ENCODE results near the gene HIBCH. TPM values are rescaled to one million over a fixed set of nuclear protein-coding genes. Genes with fewer than 3 reads are reported as not detected.

HIBCH gene
- total RNA-seq, 3 donors from 2014 or later (not counting 1 experiment from before 2014, with no cell fraction given), result 19.3 to 31.4 (median 21.6) TPM

DNA sequence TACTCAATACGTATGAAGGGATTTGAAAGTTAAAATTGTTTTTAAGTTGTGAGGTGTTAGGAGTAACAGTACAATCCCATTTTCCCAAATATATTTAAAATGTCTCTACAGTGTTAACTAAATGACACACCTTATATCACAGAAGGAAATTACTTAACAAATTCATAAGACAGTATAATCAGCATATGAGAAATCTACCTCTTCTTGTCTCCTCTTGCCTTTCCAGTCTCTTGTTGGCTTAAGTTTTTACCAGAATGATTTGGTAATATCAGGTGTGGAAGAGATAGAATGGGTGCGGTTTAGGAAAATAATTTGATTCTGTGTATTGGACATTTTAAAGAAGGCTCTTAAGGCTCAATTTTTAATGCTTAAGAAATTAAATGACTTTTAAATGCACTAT lies 14.3 kb upstream of the HIBCH start:
- no CpG with 5 or more reads among the region's 2 CpGs for WGBS (ENCODE audit: insufficient coverage)

DNA sequence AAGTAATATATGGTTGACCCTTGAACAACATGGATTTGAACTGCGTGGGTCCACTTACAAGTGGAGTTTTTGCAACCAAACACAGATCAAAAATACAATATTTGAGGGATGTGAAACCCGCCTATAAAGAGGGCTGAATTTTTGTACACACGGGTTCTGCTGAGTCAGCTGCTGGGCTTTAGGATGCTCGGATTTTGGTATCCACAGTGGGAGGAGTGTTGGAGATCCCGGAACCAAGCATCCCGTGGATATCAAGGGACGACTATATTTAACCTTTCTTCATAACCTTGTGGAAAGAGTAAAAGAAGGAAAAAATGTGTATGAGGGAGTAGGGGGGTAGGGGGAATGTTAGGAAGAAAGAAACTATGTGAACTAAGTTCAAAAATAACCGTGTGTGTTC lies 13.8 kb upstream of the HIBCH start:
- no peak overlapping the region for H3K27ac ChIP-seq (ENCODE audit: low read length)
- Mint-ChIP-seq H3K36me3 (no peaks in the 10 kb centered on the region), H3K4me3 (no peak overlapping the region), H3K4me1 (no peaks in the 10 kb centered on the region), H3K27ac (no peak overlapping the region), H3K9me3 (no peaks in the 10 kb centered on the region), H3K27me3 (ENCODE audit: low read depth in 2 of 2) (peaks cover 28 to 35% of the 10 kb centered on the region in 2 donors)
- ATAC-seq (no peak), DNase-seq (no peak)
- no peaks in the 10 kb centered on the region for H3K27me3 ChIP-seq (ENCODE audit: control insufficient read depth, insufficient read depth, low read length)
- no peaks in the 10 kb centered on the region for H3K36me3 ChIP-seq (ENCODE audit: control insufficient read depth, insufficient read depth, low read length)
- no peak overlapping the region for H3K4me3 ChIP-seq (ENCODE audit: low read length)
- TF ChIP-seq, protein P1, sequence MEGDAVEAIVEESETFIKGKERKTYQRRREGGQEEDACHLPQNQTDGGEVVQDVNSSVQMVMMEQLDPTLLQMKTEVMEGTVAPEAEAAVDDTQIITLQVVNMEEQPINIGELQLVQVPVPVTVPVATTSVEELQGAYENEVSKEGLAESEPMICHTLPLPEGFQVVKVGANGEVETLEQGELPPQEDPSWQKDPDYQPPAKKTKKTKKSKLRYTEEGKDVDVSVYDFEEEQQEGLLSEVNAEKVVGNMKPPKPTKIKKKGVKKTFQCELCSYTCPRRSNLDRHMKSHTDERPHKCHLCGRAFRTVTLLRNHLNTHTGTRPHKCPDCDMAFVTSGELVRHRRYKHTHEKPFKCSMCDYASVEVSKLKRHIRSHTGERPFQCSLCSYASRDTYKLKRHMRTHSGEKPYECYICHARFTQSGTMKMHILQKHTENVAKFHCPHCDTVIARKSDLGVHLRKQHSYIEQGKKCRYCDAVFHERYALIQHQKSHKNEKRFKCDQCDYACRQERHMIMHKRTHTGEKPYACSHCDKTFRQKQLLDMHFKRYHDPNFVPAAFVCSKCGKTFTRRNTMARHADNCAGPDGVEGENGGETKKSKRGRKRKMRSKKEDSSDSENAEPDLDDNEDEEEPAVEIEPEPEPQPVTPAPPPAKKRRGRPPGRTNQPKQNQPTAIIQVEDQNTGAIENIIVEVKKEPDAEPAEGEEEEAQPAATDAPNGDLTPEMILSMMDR (IDR thresholded peaks at IDR 0.05), result no peak
- no peaks in the 10 kb centered on the region for H3K9me3 ChIP-seq (ENCODE audit: control insufficient read depth, insufficient read depth, low read length)
- intact Hi-C loops (cut with micrococcal nuclease), result no loop called here
- WGBS (ENCODE audit: insufficient coverage), result 86% methylated on average over 6 of the region's 8 CpGs
- H3K4me1 ChIP-seq (ENCODE audit: control insufficient read depth, insufficient read depth, low read length), result no peaks in the 10 kb centered on the region

More for the DNA sequence above, 14.3 kb upstream of the HIBCH start:
- H3K4me1 Mint-ChIP-seq, result no peaks in the 10 kb centered on the region
- H3K27ac Mint-ChIP-seq, result no peak overlapping the region
- H3K4me3 Mint-ChIP-seq, result no peak overlapping the region
- Histone ChIP-seq H3K27ac (ENCODE audit: low read length) (no peak overlapping the region), H3K9me3 (ENCODE audit: control insufficient read depth, insufficient read depth, low read length) (no peaks in the 10 kb centered on the region), H3K36me3 (ENCODE audit: control insufficient read depth, insufficient read depth, low read length) (no peaks in the 10 kb centered on the region), H3K27me3 (ENCODE audit: control insufficient read depth, insufficient read depth, low read length) (no peaks in the 10 kb centered on the region), H3K4me1 (ENCODE audit: control insufficient read depth, insufficient read depth, low read length) (no peaks in the 10 kb centered on the region), H3K4me3 (ENCODE audit: low read length) (no peak overlapping the region)
- H3K27me3 Mint-ChIP-seq (ENCODE audit: low read depth in 2 of 2), result peaks cover 28 to 35% of the 10 kb centered on the region in 2 donors
- ATAC-seq, result no peak
- DNase-seq, result no peak
- no peaks in the 10 kb centered on the region for H3K9me3 Mint-ChIP-seq
- H3K36me3 Mint-ChIP-seq, result no peaks in the 10 kb centered on the region
- TF ChIP-seq, protein P1 (IDR thresholded peaks at IDR 0.05), result no peak
- intact Hi-C loops (cut with micrococcal nuclease), result no loop called here

DNA sequence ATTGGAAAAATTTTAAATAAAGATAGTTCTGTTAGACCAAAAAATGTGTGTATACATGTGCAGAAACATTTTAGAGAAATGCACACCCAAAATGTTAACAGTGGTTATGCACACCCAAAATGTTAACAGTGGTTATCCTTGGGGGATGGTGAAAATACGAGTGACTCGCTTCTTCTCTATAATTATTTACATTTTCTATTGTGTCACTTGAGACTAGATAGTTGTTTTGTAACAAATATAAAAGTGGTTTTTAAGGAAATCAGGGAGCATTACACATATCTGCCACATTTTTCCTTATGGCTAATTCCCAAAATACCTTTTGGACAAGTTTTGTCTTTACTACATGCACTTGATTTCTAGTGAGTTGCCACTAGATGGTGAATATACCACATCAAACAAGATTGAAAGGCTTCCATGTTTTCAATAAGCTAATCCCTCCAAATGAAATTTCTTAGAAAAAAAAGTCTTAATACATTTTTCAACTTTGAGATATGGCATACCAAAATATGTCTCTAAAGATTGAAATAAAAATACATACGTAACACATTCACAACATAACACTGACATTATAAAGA lies 9.0 kb upstream of the HIBCH start:
- H3K27me3 Mint-ChIP-seq (ENCODE audit: low read depth in 2 of 2), result peaks cover 47 to 61% of the 10 kb centered on the region in 2 donors
- H3K27ac Mint-ChIP-seq, result no peak overlapping the region
- H3K9me3 Mint-ChIP-seq, result no peaks in the 10 kb centered on the region
- ATAC-seq, result no peak
- H3K4me1 Mint-ChIP-seq, result no peaks in the 10 kb centered on the region
- no peak overlapping the region for H3K4me3 Mint-ChIP-seq
- no peaks in the 10 kb centered on the region for H3K36me3 Mint-ChIP-seq
- Histone ChIP-seq H3K9me3 (ENCODE audit: control insufficient read depth, insufficient read depth, low read length) (no peaks in the 10 kb centered on the region), H3K4me3 (ENCODE audit: low read length) (no peak overlapping the region), H3K36me3 (ENCODE audit: control insufficient read depth, insufficient read depth, low read length) (no peaks in the 10 kb centered on the region), H3K4me1 (ENCODE audit: control insufficient read depth, insufficient read depth, low read length) (no peaks in the 10 kb centered on the region), H3K27me3 (ENCODE audit: control insufficient read depth, insufficient read depth, low read length) (peaks cover 2% of the 10 kb centered on the region), H3K27ac (ENCODE audit: low read length) (no peak overlapping the region)
- WGBS (ENCODE audit: insufficient coverage), result no CpG with 5 or more reads among the region's 3 CpGs
- TF ChIP-seq, protein P1 (IDR thresholded peaks at IDR 0.05), result no peak
- no peak for DNase-seq
- intact Hi-C loops (cut with micrococcal nuclease), result loop anchor here (5.0 kb wide), 1 partner anchor 44 kb away; no protein-coding TSS in a partner anchor
